Tibial nerve (tissue), 4 donors: Measurements from ENCODE around the gene LMBR1. TPM values are rescaled to one million over a fixed set of nuclear protein-coding genes. Genes with fewer than 3 reads are reported as not detected.
A peak's percentile ranks its signal among the peaks of the same experiment; 100 is the strongest.
"Not testable (repeated sequence)": the region's sequence is repeated elsewhere in the genome, so short reads cannot be mapped to it uniquely, and the experiment has no call there.

Experiments
- DNase-seq, 2 donors: peaks; one replicate each; pipeline ENCODE4 v3.0.0-alpha.2; 2019; ENCODE audit warnings: low spot score in 2 of 2
- H3K27ac ChIP-seq, 4 donors: fragments of 200-600 bp; sonication (generic) in 3 of 4; one replicate each; pipeline ENCODE4 v1.5.1; 2017 to 2019; ENCODE audit warnings: mild to moderate bottlenecking in 1 of 4
- H3K27me3 ChIP-seq, 2 donors: fragments of 200-600 bp; sonication (generic) in 1 of 2; one replicate each; pipeline versions ENCODE4 v1.5.1 to v1.6.0; 2017 to 2019
- H3K36me3 ChIP-seq, 3 donors: fragments of 200-600 bp; sonication (generic); one replicate each; pipeline ENCODE4 v1.5.1; 2018 to 2019
- H3K4me1 ChIP-seq, 4 donors: fragments of 200-600 bp; sonication (generic) in 3 of 4; one replicate each; pipeline ENCODE4 v1.5.1; 2017 to 2019
- H3K4me3 ChIP-seq, 4 donors: fragments of 200-600 bp; sonication (generic) in 3 of 4; one replicate each; pipeline ENCODE4 v1.5.1; 2017 to 2019; ENCODE audit warnings: mild to moderate bottlenecking in 1 of 4, moderate library complexity in 1 of 4
- H3K9me3 ChIP-seq, 4 donors: fragments of 200-600 bp; sonication (generic) in 3 of 4; one replicate each; pipeline ENCODE4 v1.5.1; 2017 to 2019
- CTCF ChIP-seq, 5 experiments: fragments of 200-600 bp in 3 of 5; fragments of 450-650 bp in 2 of 5; sonication (generic) in 3 of 5; IDR thresholded peaks; one replicate each; pipeline ENCODE4 v1.5.1; 2016 to 2019; ENCODE audit warnings: antibody characterized with exemption in 5 of 5, mild to moderate bottlenecking in 3 of 5, moderate library complexity in 2 of 5
- EP300 ChIP-seq, 2 donors: sonication (generic); formaldehyde crosslinking; IDR thresholded peaks; one replicate each; pipeline ENCODE4 v1.6.1; 2017; ENCODE audit warnings: antibody characterized with exemption in 2 of 2, mild to moderate bottlenecking in 1 of 2
- POLR2A ChIP-seq, 2 donors: fragments of 450-650 bp; IDR thresholded peaks; one replicate each; pipeline ENCODE4 v1.6.1; 2017; ENCODE audit warnings: antibody characterized with exemption in 2 of 2, mild to moderate bottlenecking in 2 of 2, moderate library complexity in 2 of 2
- WGBS, 2 donors: methylation state at CpG; one replicate each; pipeline ENCODE4 v1.1.5; 2018; 5-methylcytosine and 5-hydroxymethylcytosine counted together
- total RNA-seq, 4 donors: library from RNA; depleted of rRNA; stranded (reverse); fragments of >200 nt; gene quantifications; one replicate each; pipeline ENCODE4 v1.1.0, GENCODE V29; 2016

The LMBR1 gene
- total RNA-seq, 4 donors from 2014 or later, result 48.1 to 139 (median 77.3) TPM

GRCh38 chr7:156906200-156906649 is 13.2 kb upstream of the LMBR1 start:
- TF ChIP-seq CTCF (IDR thresholded peaks at IDR 0.05) (no peak), POLR2A (IDR thresholded peaks at IDR 0.05) (no peak), EP300 (IDR thresholded peaks at IDR 0.05) (no peak)
- no peak overlapping the region for H3K27ac ChIP-seq
- 45 to 61% methylated on average over 4 of the region's 4 CpGs for WGBS, 2 donors
- no peaks in the 10 kb centered on the region for H3K27me3 ChIP-seq
- H3K36me3 ChIP-seq, result no peaks in the 10 kb centered on the region
- peaks cover 0 to 3% (median 0%) of the 10 kb centered on the region in 4 donors for H3K4me1 ChIP-seq
- no peaks in the 10 kb centered on the region for H3K9me3 ChIP-seq
- no peak for DNase-seq
- no peak overlapping the region for H3K4me3 ChIP-seq

DNA sequence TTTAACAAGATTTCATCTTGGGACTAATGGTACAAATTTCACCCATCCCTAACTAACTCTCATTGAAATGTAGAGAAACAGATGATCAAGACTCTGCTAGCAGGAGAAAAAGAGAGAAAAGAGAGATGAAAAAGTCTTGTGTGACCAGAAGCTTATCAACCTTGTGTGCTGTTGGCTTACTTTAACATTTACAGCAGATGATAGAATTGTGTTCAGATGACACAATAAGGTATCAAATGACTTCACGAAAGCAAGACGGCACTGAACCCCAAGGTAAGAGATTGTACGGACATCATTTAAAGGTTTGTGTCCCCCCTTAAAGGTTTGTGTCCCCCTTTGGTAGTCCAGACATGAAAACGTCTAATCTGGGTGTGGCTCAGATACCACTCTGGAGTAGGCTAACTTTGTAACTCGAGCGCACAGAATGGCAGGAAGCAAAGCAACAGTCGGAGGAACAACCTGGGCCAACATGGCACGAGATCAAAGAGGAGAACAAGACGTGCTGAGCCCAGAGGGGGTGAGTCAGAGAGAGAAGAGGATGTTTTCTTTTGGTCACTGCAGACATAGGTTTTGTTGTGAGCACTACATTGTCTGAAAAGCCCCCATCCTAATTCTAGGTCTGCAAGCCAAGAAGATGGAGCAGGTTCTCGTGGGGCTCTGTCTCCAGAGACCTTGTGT is 10.4 kb upstream of the LMBR1 start:
- TF ChIP-seq POLR2A (IDR thresholded peaks at IDR 0.05) (no peak), CTCF (IDR thresholded peaks at IDR 0.05) (no peak), EP300 (IDR thresholded peaks at IDR 0.05) (peak; percentile 58 to 71)
- Histone ChIP-seq H3K27ac (peak overlapping the region in 1 of 4 donors; percentile 56), H3K36me3 (no peaks in the 10 kb centered on the region), H3K27me3 (no peaks in the 10 kb centered on the region), H3K9me3 (no peaks in the 10 kb centered on the region), H3K4me1 (no peaks in the 10 kb centered on the region), H3K4me3 (no peak overlapping the region)
- DNase-seq, result peak in 1 of 2 donors; percentile 16
- WGBS, 2 donors, result 60 to 68% methylated on average over 10 of the region's 10 CpGs

- H3K4me1 ChIP-seq, H3K36me3 ChIP-seq, H3K27me3 ChIP-seq, DNase-seq, H3K9me3 ChIP-seq, H3K4me3 ChIP-seq, H3K27ac ChIP-seq: not testable (repeated sequence)
- WGBS, 2 donors, result 80 to 85% methylated on average over 9 of the region's 9 CpGs
Measured at GRCh38 chr7:156900093-156900492, 7.1 kb upstream of the LMBR1 start.

DNA sequence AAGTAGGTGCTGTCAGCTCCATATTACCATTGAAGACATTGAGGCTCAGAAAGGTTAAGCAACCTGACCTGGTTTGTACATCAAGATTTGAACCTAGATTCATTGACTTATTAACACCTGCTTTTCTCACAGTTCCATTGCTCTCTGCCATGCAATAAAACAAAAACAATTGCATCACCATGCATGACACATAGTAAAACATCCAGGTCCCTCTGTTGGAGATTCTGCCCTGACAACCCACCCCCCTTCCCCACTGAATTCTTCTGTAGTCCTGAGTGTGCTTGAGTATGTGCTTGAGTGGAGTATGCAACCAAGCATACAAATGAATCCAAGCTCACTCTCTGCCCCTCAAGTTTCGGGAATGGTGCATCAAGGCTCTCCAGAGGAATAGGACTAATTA is 6.0 kb upstream of the LMBR1 start:
- 82 to 93% methylated on average over 1 of the region's 1 CpG for WGBS, 2 donors
- Histone ChIP-seq H3K27ac (no peak overlapping the region), H3K9me3 (no peaks in the 10 kb centered on the region), H3K4me1 (peaks cover 0 to 13% (median 3%) of the 10 kb centered on the region in 4 donors), H3K4me3 (no peak overlapping the region), H3K27me3 (no peaks in the 10 kb centered on the region), H3K36me3 (no peaks in the 10 kb centered on the region)
- DNase-seq, result no peak
- no peak for TF ChIP-seq CTCF (IDR thresholded peaks at IDR 0.05)
- TF ChIP-seq POLR2A (IDR thresholded peaks at IDR 0.05), result no peak
- TF ChIP-seq EP300 (IDR thresholded peaks at IDR 0.05), result no peak

GRCh38 chr7:156897673-156898072 is 4.7 kb upstream of the LMBR1 start:
- TF ChIP-seq EP300 (IDR thresholded peaks at IDR 0.05) (no peak), POLR2A (IDR thresholded peaks at IDR 0.05) (no peak), CTCF (IDR thresholded peaks at IDR 0.05) (no peak)
- H3K27me3 ChIP-seq, result no peaks in the 10 kb centered on the region
- DNase-seq, result no peak
- H3K9me3 ChIP-seq, result no peaks in the 10 kb centered on the region
- no peak overlapping the region for H3K27ac ChIP-seq
- H3K4me1 ChIP-seq, result peaks cover 0 to 16% (median 4%) of the 10 kb centered on the region in 4 donors
- no peaks in the 10 kb centered on the region for H3K36me3 ChIP-seq
- H3K4me3 ChIP-seq, result no peak overlapping the region
- 49 to 53% methylated on average over 8 of the region's 8 CpGs for WGBS, 2 donors
